Measurements from ENCODE around the gene BLVRB.

DNA sequence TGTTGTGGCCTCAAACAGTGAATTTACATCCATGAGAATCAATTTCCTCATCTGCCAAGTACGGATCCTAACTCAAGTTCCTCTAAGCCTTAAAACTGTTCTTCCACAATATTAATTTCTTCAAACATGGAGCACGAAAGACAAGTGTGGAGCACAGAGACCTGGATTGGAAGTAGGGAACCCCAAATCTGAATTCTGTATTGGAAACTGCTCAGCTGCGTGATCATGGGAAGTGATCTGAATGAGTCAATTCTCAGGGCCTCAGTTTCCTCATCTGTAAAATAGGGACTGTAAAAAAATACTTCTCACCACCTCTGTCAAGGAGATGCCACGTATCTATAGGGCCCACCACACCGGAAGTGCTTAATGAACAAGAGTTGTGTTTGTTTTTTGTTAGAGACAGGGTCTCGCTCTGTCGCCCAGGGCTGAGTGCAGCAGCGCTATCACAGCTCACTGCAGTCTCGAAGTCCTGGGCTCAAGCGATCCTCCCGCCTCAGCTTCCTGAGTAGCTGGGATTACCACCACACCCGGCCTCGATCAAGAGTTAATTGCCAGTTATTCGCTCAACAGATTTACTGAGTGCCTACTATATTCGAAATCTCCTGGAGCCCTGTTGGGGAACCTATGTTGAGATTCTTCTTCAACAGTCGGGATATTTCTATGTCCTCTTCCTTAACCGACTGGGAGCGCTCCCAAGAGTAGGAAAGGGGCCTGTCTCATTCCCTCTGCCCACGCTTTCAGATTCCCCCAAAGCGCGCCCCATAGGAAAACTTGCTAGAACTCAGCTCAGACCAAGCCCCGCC, 23.0 kb downstream of the BLVRB start:
- TF ChIP-seq, protein P1, sequence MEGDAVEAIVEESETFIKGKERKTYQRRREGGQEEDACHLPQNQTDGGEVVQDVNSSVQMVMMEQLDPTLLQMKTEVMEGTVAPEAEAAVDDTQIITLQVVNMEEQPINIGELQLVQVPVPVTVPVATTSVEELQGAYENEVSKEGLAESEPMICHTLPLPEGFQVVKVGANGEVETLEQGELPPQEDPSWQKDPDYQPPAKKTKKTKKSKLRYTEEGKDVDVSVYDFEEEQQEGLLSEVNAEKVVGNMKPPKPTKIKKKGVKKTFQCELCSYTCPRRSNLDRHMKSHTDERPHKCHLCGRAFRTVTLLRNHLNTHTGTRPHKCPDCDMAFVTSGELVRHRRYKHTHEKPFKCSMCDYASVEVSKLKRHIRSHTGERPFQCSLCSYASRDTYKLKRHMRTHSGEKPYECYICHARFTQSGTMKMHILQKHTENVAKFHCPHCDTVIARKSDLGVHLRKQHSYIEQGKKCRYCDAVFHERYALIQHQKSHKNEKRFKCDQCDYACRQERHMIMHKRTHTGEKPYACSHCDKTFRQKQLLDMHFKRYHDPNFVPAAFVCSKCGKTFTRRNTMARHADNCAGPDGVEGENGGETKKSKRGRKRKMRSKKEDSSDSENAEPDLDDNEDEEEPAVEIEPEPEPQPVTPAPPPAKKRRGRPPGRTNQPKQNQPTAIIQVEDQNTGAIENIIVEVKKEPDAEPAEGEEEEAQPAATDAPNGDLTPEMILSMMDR (conservative IDR thresholded peaks at IDR 0.05; ENCODE audit: low read length), result no peak
- TF ChIP-seq EZH2phosphoT487 (IDR thresholded peaks at IDR 0.05; ENCODE audit: borderline replicate concordance), result no peak

All from Loucy (cell line).